K562 (cell line): ENCODE results near the gene ADAT3. TPM values are rescaled to one million over a fixed set of nuclear protein-coding genes. Genes with fewer than 3 reads are reported as not detected.

ENCODE experiments used
- E2F8 ChIP-seq: fragments of 450-650 bp; IDR thresholded peaks from 2 replicates; pipeline ENCODE4 v1.7.1; 2018; ENCODE audit warnings: mild to moderate bottlenecking, low read depth; ENCODE audit not compliant: partially characterized antibody
- ELF1 ChIP-seq: fragments of 200-800 bp; sonication (Bioruptor generic); IDR thresholded peaks from 2 replicates; pipeline ENCODE4 v1.6.1; 2016; ENCODE audit warnings: missing genetic modification characterization, missing compliant biosample characterization
- MXI1 ChIP-seq: IDR thresholded peaks from 2 replicates; pipeline ENCODE4 v1.6.1; 2011; ENCODE audit warnings: low read depth, mild to moderate bottlenecking, improper control_type of control experiment, low read length
- RBBP5 ChIP-seq: fragments of 200-600 bp; sonication (generic); IDR thresholded peaks from 2 replicates; pipeline ENCODE4 v1.6.1; 2012; ENCODE audit warnings: borderline replicate concordance, mild to moderate bottlenecking, low read length, control low read depth, inconsistent platforms; ENCODE audit not compliant: insufficient read depth, poor library complexity, severe bottlenecking
- SOX6 ChIP-seq: fragments of 450-650 bp; IDR thresholded peaks from 2 replicates; pipeline ENCODE4 v1.6.1; 2014; ENCODE audit warnings: mild to moderate bottlenecking
- UBTF ChIP-seq, 2 experiments: IDR thresholded peaks; 2 replicates each; pipeline ENCODE4 v1.6.1; 2012; ENCODE audit warnings: improper control_type of control experiment in 2 of 2, low read depth in 2 of 2, low read length in 2 of 2, borderline replicate concordance in 1 of 2
- YY1 ChIP-seq, 3 experiments: IDR thresholded peaks; 2 replicates each; pipeline ENCODE4 v1.6.1; 2011; ENCODE audit warnings: low read length in 2 of 3, mild to moderate bottlenecking in 2 of 3, moderate library complexity in 2 of 3, borderline replicate concordance in 1 of 3, control low read depth in 1 of 3, low read depth in 1 of 3; ENCODE audit not compliant: insufficient read depth in 3 of 3, insufficient replicate concordance in 2 of 3, control insufficient read depth in 1 of 3, insufficient read length in 1 of 3; ENCODE audit errors: extremely low read depth in 1 of 3
- ZBTB8A ChIP-seq: fragments of 450-650 bp; IDR thresholded peaks from 2 replicates; pipeline ENCODE4 v1.6.1; 2018; ENCODE audit warnings: mild to moderate bottlenecking, moderate library complexity; ENCODE audit not compliant: partially characterized antibody
- ZNF318 ChIP-seq, 2 experiments: fragments of 450-650 bp; IDR thresholded peaks; 2 replicates each; pipeline ENCODE4 v1.6.1; 2016; ENCODE audit warnings: mild to moderate bottlenecking in 2 of 2, borderline replicate concordance in 1 of 2, low read depth in 1 of 2, moderate library complexity in 1 of 2
- polyA plus RNA-seq, 8 experiments: library from polyadenylated mRNA; depleted of rRNA in 4 of 8; stranded (reverse) in 5 of 8; unstranded in 3 of 8; fragments of >200 nt; fragmentation: Nextera tagmentation in 2 of 8; fragmentation: Illumina TruSeq in 1 of 8; extraction: Ambion mirVana in 2 of 8; extraction: Trizol in 1 of 8; gene quantifications; 2 replicates each; pipeline versions ENCODE4 v1.2.1 to v1.2.3, GENCODE V29; 2011 to 2014; ENCODE audit warnings: inconsistent platforms in 1 of 8, missing spikeins in 1 of 8
- total RNA-seq, 7 experiments: library from RNA; depleted of rRNA in 6 of 7; stranded (reverse); fragments of >200 nt in 6 of 7; fragmentation: Illumina TruSeq in 2 of 7; extraction: Trizol in 2 of 7; gene quantifications; 2 replicates each; pipeline versions ENCODE4 v1.2.1 to v1.2.3, GENCODE V29; 2011 to 2021; ENCODE audit warnings: low replicate concordance in 1 of 7

ADAT3 gene
- total and polyA plus RNA-seq, 9 of the 15 experiments (the other 6 are each of a cell fraction or from before 2014, with no cell fraction given): 0.67 to 15.6 (median 7.8) TPM; not detected in 4

- no peak for TF ChIP-seq E2F8
- TF ChIP-seq SOX6: peak; percentile 74
- 0 out of 4 replicates have a peak, but pooled peaks of 1 of the 2 experiments have one; percentile 9 for TF ChIP-seq UBTF (IDR thresholded peaks at IDR 0.05; ENCODE audit: borderline replicate concordance in 1 of 2, low read depth in 2 of 2, low read length in 2 of 2)
- TF ChIP-seq YY1 (IDR thresholded peaks at IDR 0.05; ENCODE audit: borderline replicate concordance in 1 of 3, control insufficient read depth in 1 of 3, extremely low read depth in 1 of 3, insufficient read depth in 3 of 3, insufficient read length in 1 of 3, insufficient replicate concordance in 2 of 3, low read depth in 1 of 3, low read length in 2 of 3): peak in 1 of 3 experiments; percentile 58
- no peak for TF ChIP-seq ZBTB8A
- peak; percentile 31; the same call in 1 of the 2 replicates for TF ChIP-seq MXI1
- TF ChIP-seq RBBP5: peak; percentile 68
- TF ChIP-seq ELF1 (tag): 0 out of 2 replicates have a peak, but pooled peaks have one; percentile 44
- no peak for TF ChIP-seq ZNF318 (IDR thresholded peaks at IDR 0.05; ENCODE audit: borderline replicate concordance in 1 of 2, low read depth in 1 of 2)
Observed at GRCh38 chr19:1873524-1874473, 31.4 kb upstream of the ADAT3 start (continued).
